Measurements from ENCODE around the gene RHO.
A peak's percentile ranks its signal among the peaks of the same experiment; 100 is the strongest.

The RHO gene

DNA sequence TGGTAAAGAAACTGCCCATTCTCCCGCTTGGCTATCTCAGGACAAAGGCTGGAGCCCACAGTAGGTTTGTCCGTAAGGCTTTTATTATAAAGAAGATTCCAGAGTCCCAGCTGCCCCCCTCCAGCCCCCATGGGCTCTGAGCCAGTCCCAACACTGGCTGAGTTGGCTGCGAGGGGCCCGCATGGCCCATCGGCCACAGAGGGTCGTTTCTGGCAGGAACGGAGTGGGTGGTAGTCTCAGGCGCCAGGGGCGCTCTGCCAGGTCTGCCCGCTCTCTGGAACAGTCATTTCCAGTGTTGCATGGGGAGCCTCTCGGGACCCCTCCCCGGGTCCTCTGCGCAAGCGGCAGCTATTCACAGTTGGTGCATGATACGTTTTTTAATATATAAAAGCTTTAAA lies 26.7 kb downstream of the RHO start:
- Mint-ChIP-seq H3K4me1 (ENCODE audit: low read depth) (peaks cover 13% of the 10 kb centered on the region), H3K36me3 (ENCODE audit: low read depth) (no peaks in the 10 kb centered on the region), H3K9me3 (no peaks in the 10 kb centered on the region), H3K27ac (no peak overlapping the region), H3K27me3 (peaks cover 4% of the 10 kb centered on the region), H3K4me3 (no peak overlapping the region)

GRCh38 chr3:129555616-129556357 lies 27.3 kb downstream of the RHO start:
- no peak overlapping the region for H3K4me3 Mint-ChIP-seq
- no peak overlapping the region for H3K27ac Mint-ChIP-seq
- H3K9me3 Mint-ChIP-seq, result no peaks in the 10 kb centered on the region
- peaks cover 4% of the 10 kb centered on the region for H3K27me3 Mint-ChIP-seq
- H3K36me3 Mint-ChIP-seq (ENCODE audit: low read depth), result no peaks in the 10 kb centered on the region
- peaks cover 13% of the 10 kb centered on the region for H3K4me1 Mint-ChIP-seq (ENCODE audit: low read depth)

DNA sequence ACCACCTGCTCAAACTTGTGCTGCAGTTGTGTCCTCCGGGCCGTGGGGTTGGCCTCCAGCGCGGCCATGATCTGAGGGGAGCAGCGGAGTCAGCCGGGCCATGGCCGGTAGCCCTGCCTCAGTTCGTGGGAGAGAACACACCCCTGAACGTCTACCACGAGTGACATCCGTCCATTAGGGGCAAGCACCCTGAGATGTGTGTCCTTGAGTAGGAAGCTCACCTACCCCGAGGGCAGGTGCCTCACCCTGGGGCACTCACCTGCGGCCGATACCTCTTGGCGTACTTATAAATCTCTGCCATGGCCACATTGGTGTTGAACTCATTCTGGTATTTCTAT lies 27.9 kb downstream of the RHO start:
- Mint-ChIP-seq H3K4me1 (ENCODE audit: low read depth) (peaks cover 13% of the 10 kb centered on the region), H3K9me3 (no peaks in the 10 kb centered on the region), H3K36me3 (ENCODE audit: low read depth) (no peaks in the 10 kb centered on the region), H3K27me3 (peaks cover 4% of the 10 kb centered on the region), H3K4me3 (no peak overlapping the region), H3K27ac (no peak overlapping the region)

- H3K36me3 Mint-ChIP-seq (ENCODE audit: low read depth), result no peaks in the 10 kb centered on the region
- H3K4me1 Mint-ChIP-seq (ENCODE audit: low read depth), result peaks cover 13% of the 10 kb centered on the region
- no peak overlapping the region for H3K27ac Mint-ChIP-seq
- peaks cover 4% of the 10 kb centered on the region for H3K27me3 Mint-ChIP-seq
- no peak overlapping the region for H3K4me3 Mint-ChIP-seq
- no peaks in the 10 kb centered on the region for H3K9me3 Mint-ChIP-seq
These were observed 28.6 kb downstream of the RHO start for GRCh38 chr3:129556890-129557547.

DNA sequence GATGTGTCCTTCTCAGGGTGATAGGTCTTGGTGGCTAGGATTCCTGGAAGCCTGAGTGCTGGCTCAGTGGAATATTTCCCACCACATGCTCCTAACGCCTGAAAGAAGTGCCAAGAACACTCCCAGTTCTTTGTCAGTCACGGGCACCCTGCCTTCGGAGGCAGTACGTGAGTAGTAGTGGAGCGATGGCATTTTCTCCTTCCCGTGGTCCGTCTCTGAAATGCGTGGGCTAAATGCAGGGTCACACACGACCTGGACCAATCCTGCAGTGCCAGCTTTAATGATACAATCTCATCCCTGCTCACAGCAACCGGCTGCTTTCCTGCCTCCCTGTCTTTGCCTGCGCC lies 29.1 kb downstream of the RHO start:
- Mint-ChIP-seq H3K4me3 (no peak overlapping the region), H3K27ac (no peak overlapping the region), H3K27me3 (peaks cover 4% of the 10 kb centered on the region), H3K36me3 (ENCODE audit: low read depth) (no peaks in the 10 kb centered on the region), H3K9me3 (no peaks in the 10 kb centered on the region), H3K4me1 (ENCODE audit: low read depth) (peaks cover 13% of the 10 kb centered on the region)

DNA sequence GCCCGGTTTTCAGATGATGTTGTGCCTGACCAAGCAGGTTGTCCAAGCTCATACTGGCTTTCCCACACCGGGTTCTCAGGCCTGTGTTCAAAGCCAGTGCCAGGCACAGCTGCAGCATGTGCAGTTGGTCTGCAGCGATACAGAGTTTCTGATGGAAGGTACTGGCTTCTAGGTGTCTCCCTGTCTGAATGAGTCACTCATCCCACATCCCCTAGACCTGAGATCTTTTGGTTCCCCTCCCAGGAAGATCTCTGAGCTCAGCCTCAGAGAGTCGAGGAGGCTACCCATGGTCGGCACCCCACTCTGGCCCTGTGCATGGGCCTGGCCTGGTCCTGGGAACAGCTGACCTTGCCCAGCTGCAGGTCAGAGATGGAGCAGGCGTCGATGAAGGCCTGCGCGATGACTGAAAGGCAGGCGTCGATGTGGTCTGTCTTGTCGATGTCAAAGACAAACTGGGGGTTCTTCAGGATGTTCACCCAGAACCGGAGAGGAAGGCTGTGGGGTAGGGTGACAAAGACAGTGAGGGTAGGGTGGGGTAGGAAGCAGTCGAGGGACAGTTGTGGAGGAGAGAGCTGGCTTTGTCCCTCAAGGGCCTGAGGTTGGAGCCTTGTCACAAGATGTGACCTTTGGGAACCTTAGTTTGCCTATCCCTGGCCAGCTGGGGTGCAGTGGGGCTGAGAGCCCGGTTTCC lies 29.8 kb downstream of the RHO start:
- H3K4me3 Mint-ChIP-seq, result no peak overlapping the region
- H3K27me3 Mint-ChIP-seq, result peaks cover 4% of the 10 kb centered on the region
- H3K4me1 Mint-ChIP-seq (ENCODE audit: low read depth), result peaks cover 13% of the 10 kb centered on the region
- no peaks in the 10 kb centered on the region for H3K9me3 Mint-ChIP-seq
- no peak overlapping the region for H3K27ac Mint-ChIP-seq
- H3K36me3 Mint-ChIP-seq (ENCODE audit: low read depth), result no peaks in the 10 kb centered on the region

DNA sequence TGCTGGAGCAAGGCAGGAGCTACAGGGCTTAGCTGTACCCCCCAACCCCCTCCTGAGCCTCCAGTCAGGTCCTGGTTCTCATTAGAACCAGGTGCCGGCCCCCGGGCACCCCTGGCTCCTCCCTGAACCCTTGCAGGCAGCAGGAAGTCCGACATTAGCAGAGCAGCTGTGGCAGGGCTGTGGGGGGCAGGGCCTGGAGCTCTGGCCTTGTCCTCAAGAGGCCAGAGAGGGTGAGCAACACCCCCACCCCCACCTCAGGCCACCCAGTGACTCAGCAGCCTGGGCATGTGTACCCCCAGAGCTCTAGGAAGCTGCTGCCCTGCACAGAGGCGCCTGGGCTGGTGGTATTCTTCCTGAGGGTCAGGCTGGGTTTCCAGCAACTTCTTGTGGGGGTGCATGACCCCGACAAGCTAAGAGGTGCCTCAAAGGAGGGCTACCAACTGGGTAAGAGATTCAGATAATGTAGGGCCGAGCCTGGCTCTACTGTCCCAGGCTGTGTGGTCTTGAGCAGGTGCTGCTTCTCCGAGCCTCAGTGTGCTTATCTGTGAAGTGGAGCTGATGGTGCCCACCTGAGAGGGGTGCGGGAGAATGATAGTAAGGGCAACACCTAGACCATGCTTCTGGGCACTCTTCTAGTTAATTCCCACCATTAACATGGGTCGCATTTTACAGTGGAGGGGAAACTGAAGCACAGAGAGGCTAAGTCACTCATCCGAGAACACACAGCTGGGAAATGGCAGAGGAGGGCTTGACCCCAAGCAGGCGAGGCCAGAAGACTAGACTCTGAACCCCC lies 30.5 kb downstream of the RHO start:
- Mint-ChIP-seq H3K36me3 (ENCODE audit: low read depth) (no peaks in the 10 kb centered on the region), H3K27me3 (peaks cover 2% of the 10 kb centered on the region), H3K4me1 (ENCODE audit: low read depth) (peaks cover 10% of the 10 kb centered on the region), H3K27ac (no peak overlapping the region), H3K4me3 (no peak overlapping the region), H3K9me3 (no peaks in the 10 kb centered on the region)

- Mint-ChIP-seq H3K4me3 (no peak overlapping the region), H3K27me3 (no peaks in the 10 kb centered on the region), H3K36me3 (ENCODE audit: low read depth) (no peaks in the 10 kb centered on the region), H3K27ac (no peak overlapping the region), H3K9me3 (no peaks in the 10 kb centered on the region), H3K4me1 (ENCODE audit: low read depth) (peaks cover 5% of the 10 kb centered on the region)
These were observed 31.2 kb downstream of the RHO start for GRCh38 chr3:129559565-129560079.

GRCh38 chr3:129560269-129560787 lies 31.9 kb downstream of the RHO start:
- Mint-ChIP-seq H3K4me1 (ENCODE audit: low read depth) (peaks cover 5% of the 10 kb centered on the region), H3K9me3 (no peaks in the 10 kb centered on the region), H3K36me3 (ENCODE audit: low read depth) (no peaks in the 10 kb centered on the region)

GRCh38 chr3:129560911-129561594 lies 32.6 kb downstream of the RHO start:
- no peaks in the 10 kb centered on the region for H3K36me3 Mint-ChIP-seq (ENCODE audit: low read depth)

More at GRCh38 chr3:129560269-129560787, 31.9 kb downstream of the RHO start:
- no peak overlapping the region for H3K4me3 Mint-ChIP-seq
- no peaks in the 10 kb centered on the region for H3K27me3 Mint-ChIP-seq
- no peak overlapping the region for H3K27ac Mint-ChIP-seq

GRCh38 chr3:129561619-129562248 lies 33.3 kb downstream of the RHO start:
- Mint-ChIP-seq H3K27ac (no peak overlapping the region), H3K27me3 (no peaks in the 10 kb centered on the region), H3K4me3 (no peak overlapping the region), H3K4me1 (ENCODE audit: low read depth) (peaks cover 5% of the 10 kb centered on the region), H3K36me3 (ENCODE audit: low read depth) (no peaks in the 10 kb centered on the region), H3K9me3 (no peaks in the 10 kb centered on the region)

More at GRCh38 chr3:129560911-129561594, 32.6 kb downstream of the RHO start:
- Mint-ChIP-seq H3K27me3 (no peaks in the 10 kb centered on the region), H3K27ac (peak overlapping the region; percentile 3), H3K9me3 (no peaks in the 10 kb centered on the region), H3K4me1 (ENCODE audit: low read depth) (peaks cover 5% of the 10 kb centered on the region), H3K4me3 (no peak overlapping the region)

DNA sequence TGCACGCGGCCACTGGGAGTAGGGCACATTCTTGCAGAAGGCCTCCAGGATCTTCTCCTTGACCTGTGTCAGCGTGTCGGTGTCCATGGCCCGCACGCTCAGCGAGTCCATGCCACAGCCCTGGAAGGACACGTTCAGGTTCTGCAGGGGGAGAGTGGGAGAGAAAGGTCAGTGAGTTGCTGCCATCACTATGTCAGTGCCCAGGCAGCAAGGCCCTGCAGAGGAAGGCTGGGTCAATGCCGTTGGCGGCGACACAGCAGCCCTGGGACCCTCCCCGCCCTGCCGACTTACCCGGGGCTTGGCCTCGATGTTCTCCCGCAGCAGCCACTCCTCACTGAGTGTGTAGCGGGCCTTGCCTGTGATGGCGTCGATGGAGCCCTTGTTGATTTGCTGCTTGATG lies 34.4 kb downstream of the RHO start:
- H3K36me3 Mint-ChIP-seq (ENCODE audit: low read depth), result no peaks in the 10 kb centered on the region
- no peaks in the 10 kb centered on the region for H3K9me3 Mint-ChIP-seq
- peaks cover 5% of the 10 kb centered on the region for H3K4me1 Mint-ChIP-seq (ENCODE audit: low read depth)
- H3K4me3 Mint-ChIP-seq, result no peak overlapping the region
- H3K27ac Mint-ChIP-seq, result no peak overlapping the region
- no peaks in the 10 kb centered on the region for H3K27me3 Mint-ChIP-seq

DNA sequence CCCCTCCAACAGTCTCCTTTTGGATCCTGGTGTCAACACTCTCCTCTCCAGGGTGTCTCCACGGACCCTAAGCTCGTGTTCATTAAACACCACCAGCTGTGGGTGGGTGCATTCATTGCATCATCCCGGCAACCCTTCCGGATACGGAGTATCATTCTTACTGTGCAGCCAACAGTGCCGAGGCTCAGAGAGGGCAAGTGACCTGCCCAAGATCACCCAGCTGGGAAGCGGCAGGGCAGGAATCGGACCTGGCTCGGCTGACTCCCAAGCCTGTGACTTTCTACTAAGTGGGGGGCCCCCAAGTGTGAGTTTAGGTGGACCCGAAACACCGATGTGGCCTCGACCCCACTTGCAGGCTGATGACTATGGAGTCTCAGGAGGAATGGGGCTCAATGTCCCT lies 34.9 kb downstream of the RHO start:
- Mint-ChIP-seq H3K9me3 (no peaks in the 10 kb centered on the region), H3K36me3 (ENCODE audit: low read depth) (no peaks in the 10 kb centered on the region), H3K27me3 (no peaks in the 10 kb centered on the region), H3K4me3 (no peak overlapping the region), H3K27ac (no peak overlapping the region), H3K4me1 (ENCODE audit: low read depth) (peaks cover 3% of the 10 kb centered on the region)
